Activated T-cell treated with anti-CD3 and anti-CD28 coated beads, Interleukin-2, amount 50 U/mL, for 72 hours (primary cell): ENCODE results near the gene CHRNA7. TPM values are rescaled to one million over a fixed set of nuclear protein-coding genes. Genes with fewer than 3 reads are reported as not detected.

Experiments
- ATAC-seq, 2 donors: fragments of 150-1000 bp; cut with Tn5 transposase; replicated peaks in 1 of 2; 2 replicates each; pipeline ENCODE4 v1.10.0; 2021; ENCODE audit warnings: moderate library complexity in 2 of 2, mild to moderate bottlenecking in 1 of 2
- DNase-seq, 2 donors: peaks; one replicate each; pipeline ENCODE4 v3.0.0; 2021 to 2022; ENCODE audit warnings: mixed read lengths in 1 of 2
- H3K27ac Mint-ChIP-seq: one replicate; pipeline ENCODE4 v1.8.0; 2022; ENCODE audit warnings: mild to moderate bottlenecking, moderate library complexity, mixed read lengths
- H3K27me3 Mint-ChIP-seq: one replicate; pipeline ENCODE4 v1.8.0; 2022; ENCODE audit warnings: low read depth, mixed read lengths
- H3K36me3 Mint-ChIP-seq, 2 donors: one replicate each; pipeline ENCODE4 v1.8.0; 2022; ENCODE audit warnings: mixed read lengths in 2 of 2, mild to moderate bottlenecking in 1 of 2; ENCODE audit not compliant: insufficient read depth in 2 of 2
- H3K4me1 Mint-ChIP-seq: one replicate; pipeline ENCODE4 v1.8.0; 2022; ENCODE audit warnings: low read depth, mixed read lengths
- H3K4me3 Mint-ChIP-seq, 2 donors: one replicate each; pipeline ENCODE4 v1.8.0; 2022; ENCODE audit warnings: mild to moderate bottlenecking in 2 of 2, mixed read lengths in 2 of 2, moderate library complexity in 2 of 2
- H3K9me3 Mint-ChIP-seq, 2 donors: one replicate each; pipeline ENCODE4 v1.8.0; 2022; ENCODE audit warnings: mixed read lengths in 2 of 2
- total RNA-seq, 2 donors: library from RNA; stranded (reverse); gene quantifications; one replicate each; pipeline ENCODE4 v1.2.3, GENCODE V29; 2022

Gene CHRNA7
- total RNA-seq, 2 donors from 2014 or later, result 0.46 to 0.51 TPM

DNA sequence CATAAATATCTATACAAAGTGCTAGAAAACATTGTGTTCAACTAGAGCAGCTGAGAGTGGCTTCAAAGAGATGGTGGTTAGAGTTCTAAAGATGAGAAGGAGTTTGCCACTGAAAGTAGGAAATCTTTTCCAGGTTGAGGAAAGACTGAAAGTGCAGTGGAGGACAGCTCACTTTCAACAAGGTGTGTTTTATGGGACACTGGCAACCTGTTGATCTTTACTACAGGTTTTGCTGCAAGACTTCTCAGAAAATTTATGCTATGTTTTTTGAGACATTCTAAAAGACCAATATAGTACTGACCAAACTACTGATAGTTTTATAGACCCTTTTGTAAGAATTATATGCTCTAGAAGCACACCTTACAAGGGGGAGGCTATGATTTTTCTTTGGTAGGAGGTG, 3.8 kb downstream of the CHRNA7 start:
- H3K9me3 Mint-ChIP-seq, result no peaks in the 10 kb centered on the region
- H3K36me3 Mint-ChIP-seq, result no peaks in the 10 kb centered on the region
- H3K4me1 Mint-ChIP-seq, result peaks cover 9% of the 10 kb centered on the region
- ATAC-seq (no peak), DNase-seq (no peak)
- no peak overlapping the region for H3K27ac Mint-ChIP-seq
- no peak overlapping the region for H3K4me3 Mint-ChIP-seq
- peaks cover 57% of the 10 kb centered on the region for H3K27me3 Mint-ChIP-seq

DNA sequence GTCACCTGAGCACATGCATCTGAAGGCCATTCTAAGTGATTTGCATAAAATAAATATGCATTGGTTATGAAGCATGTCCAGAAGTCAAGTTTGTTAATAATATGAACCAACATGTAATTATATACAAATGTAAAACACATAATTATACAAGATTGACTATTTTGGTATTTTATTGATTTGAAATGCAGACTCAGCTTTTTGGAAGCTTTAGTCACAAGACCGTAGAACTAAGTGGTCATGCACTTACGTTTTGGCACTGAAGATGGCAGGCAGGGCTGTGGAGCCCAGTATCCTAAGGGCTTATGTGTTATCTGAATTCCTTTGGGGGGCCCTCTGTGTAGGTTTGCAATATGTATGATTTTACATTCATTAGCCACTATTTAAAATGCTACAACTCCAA, 5.0 kb downstream of the CHRNA7 start:
- Mint-ChIP-seq H3K9me3 (no peaks in the 10 kb centered on the region), H3K27ac (no peak overlapping the region), H3K4me3 (no peak overlapping the region), H3K36me3 (no peaks in the 10 kb centered on the region), H3K27me3 (peaks cover 60% of the 10 kb centered on the region), H3K4me1 (no peaks in the 10 kb centered on the region)
- DNase-seq (no peak), ATAC-seq (no peak)

DNA sequence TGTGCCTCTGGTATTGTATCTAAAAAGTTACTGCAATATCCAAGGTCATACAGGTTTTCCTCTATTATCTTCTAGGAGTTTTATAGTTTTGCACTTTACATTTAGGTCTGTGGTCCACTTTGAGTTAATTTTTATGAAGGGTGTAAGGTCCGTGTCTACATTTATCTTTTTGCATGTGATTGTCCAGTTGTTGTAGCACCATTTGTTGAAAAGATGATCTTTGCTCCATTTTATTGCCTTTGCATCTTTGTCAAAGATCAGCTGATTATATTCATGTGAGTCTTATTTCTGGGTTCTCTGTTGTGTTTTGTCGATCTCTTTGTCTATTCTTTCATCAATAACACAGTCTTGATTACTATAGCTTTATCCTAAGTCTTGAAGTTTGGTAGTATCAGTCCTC, 6.7 kb downstream of the CHRNA7 start:
- H3K4me1 Mint-ChIP-seq, result no peaks in the 10 kb centered on the region
- no peaks in the 10 kb centered on the region for H3K9me3 Mint-ChIP-seq
- ATAC-seq (no peak), DNase-seq (no peak)
- H3K27me3 Mint-ChIP-seq, result peaks cover 64% of the 10 kb centered on the region
- H3K4me3 Mint-ChIP-seq, result no peak overlapping the region
- no peak overlapping the region for H3K27ac Mint-ChIP-seq
- no peaks in the 10 kb centered on the region for H3K36me3 Mint-ChIP-seq

DNA sequence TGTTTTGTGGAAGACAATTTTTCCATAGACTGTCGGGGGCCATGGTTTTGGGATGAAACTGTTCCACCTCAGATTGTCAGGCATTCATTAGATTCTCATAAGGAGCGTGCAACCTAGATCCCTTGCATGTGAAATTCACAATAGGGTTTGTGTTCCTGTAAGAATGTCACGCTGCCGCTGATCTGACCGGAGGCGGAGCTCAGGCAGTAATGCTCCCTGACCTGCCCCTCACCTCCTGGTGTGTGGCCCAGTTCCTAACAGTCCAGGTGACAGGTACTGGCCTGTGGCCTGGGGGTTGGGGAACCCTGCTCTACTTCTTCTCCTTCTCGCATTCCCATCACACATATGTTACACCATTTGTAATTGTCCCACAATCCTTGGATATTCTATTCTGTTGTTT, 11.0 kb downstream of the CHRNA7 start:
- Mint-ChIP-seq H3K4me3 (no peak overlapping the region), H3K36me3 (no peaks in the 10 kb centered on the region), H3K27me3 (peaks cover 52% of the 10 kb centered on the region), H3K4me1 (no peaks in the 10 kb centered on the region), H3K27ac (no peak overlapping the region), H3K9me3 (no peaks in the 10 kb centered on the region)
- DNase-seq (no peak), ATAC-seq (no peak)

DNA sequence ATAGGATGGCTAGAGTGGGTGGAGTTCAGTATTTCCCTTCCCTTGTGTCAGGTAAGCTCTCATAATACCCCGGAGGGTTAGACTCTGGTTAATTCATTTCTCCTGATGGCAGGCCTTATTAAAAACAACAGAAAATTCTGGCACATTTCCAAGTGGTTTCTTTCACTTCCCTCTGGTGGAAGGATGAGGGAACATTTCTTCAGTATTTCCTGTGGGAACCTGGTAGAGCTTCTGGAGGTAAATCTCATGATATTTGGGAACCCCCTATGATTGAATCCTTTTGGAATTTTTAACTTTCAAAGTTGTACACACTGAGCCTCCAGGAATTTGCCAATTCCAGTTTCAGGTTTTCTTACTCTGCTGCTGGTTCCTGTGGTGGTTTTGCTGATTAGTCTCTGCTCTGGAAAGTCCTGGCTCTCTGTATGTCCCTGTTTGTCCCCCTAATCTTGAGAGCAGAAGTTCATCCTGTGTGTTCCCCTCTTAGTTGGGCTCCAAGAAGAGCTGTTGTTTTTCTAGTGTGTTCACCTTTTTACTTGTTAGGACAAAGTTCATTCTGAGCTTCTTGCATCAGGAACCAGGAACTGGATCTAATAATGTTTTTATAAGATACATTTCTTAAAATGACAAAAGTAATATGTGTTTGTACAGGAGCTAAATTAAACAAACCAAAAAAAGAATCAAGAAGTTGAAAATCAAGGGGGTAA, 12.1 kb downstream of the CHRNA7 start:
- H3K4me1 Mint-ChIP-seq, result no peaks in the 10 kb centered on the region

DNA sequence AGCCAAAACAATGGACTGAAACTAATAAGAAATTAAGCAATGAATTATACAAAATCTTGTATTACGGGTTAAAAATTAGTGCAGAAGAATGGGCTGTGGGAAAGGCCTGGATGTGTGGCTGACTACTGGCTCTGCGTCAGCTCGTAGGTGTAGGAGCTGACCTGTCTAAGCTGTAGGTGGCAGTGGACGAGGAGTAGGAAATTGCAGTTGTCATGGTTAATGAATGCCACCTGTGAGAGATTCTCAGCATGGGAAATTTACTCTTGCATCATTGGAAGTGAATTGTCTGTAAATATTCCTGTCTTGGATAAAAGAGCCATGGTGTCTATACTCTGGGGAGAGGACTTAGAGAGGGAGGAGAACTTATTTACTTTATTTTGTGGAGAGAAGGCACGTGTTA, 23.4 kb downstream of the CHRNA7 start:
- Mint-ChIP-seq H3K27me3 (no peaks in the 10 kb centered on the region), H3K27ac (peak overlapping the region; percentile 60), H3K9me3 (no peaks in the 10 kb centered on the region), H3K4me3 (no peak overlapping the region), H3K4me1 (no peaks in the 10 kb centered on the region), H3K36me3 (no peaks in the 10 kb centered on the region)
- DNase-seq (no peak), ATAC-seq (no peak)

More for the DNA sequence above, 12.1 kb downstream of the CHRNA7 start:
- no peak overlapping the region for H3K27ac Mint-ChIP-seq
- no peak for ATAC-seq
- H3K9me3 Mint-ChIP-seq, result no peaks in the 10 kb centered on the region
- H3K4me3 Mint-ChIP-seq, result no peak overlapping the region
- DNase-seq, result no peak
- no peaks in the 10 kb centered on the region for H3K36me3 Mint-ChIP-seq
- H3K27me3 Mint-ChIP-seq, result peaks cover 46% of the 10 kb centered on the region

DNA sequence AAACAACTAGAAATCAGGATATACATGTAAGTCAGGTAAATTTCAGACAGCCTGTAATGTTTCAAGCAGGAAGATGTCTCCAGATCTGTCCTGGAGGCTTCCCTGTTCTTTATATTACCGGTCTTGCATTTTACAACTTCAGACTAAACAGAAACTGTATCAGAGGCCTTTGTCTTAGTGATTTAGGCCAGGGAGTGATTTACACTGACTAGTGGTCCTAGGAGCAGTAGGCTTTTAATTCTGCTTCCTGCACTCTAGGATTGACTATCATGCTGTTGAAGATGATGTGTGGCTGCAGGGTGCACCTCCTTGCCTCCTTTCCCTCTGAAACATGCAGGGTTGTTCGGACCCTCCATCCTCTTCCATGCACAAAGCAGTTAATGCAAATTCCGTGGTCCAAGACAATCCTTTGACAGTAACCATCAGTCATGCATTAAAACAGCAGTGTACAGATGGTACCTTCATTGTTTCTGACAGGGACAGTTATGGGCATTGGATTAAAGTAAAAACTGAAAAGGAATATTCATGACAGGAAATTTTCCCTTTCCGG, 27.6 kb downstream of the CHRNA7 start:
- no peaks in the 10 kb centered on the region for H3K36me3 Mint-ChIP-seq
- peaks cover 4% of the 10 kb centered on the region for H3K27me3 Mint-ChIP-seq
- ATAC-seq (no peak), DNase-seq (no peak)
- H3K4me3 Mint-ChIP-seq, result no peak overlapping the region
- no peaks in the 10 kb centered on the region for H3K9me3 Mint-ChIP-seq
- H3K27ac Mint-ChIP-seq, result no peak overlapping the region
- no peaks in the 10 kb centered on the region for H3K4me1 Mint-ChIP-seq

DNA sequence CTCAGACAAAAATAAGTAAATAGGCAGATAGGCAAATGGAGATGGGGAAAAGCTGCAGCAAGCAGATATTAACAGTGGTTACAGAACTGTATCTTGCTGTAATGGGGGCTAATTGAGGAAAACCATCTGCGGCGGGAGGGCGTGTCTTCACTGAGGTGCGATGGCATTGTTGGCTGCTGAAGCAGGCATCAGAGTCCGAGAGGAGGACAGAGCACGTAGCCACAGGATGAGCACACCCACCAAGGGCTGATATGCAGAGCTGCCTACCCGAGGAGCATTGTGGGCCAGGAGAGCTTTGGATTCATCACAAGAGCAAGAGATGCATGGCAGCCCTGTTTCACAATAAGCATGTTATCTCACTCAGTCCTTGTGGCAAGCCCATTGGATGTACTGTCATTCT, 30.4 kb downstream of the CHRNA7 start:
- Mint-ChIP-seq H3K36me3 (no peaks in the 10 kb centered on the region), H3K4me3 (no peak overlapping the region), H3K9me3 (no peaks in the 10 kb centered on the region), H3K27me3 (peaks cover 4% of the 10 kb centered on the region), H3K27ac (no peak overlapping the region), H3K4me1 (no peaks in the 10 kb centered on the region)
- ATAC-seq (no peak), DNase-seq (no peak)

DNA sequence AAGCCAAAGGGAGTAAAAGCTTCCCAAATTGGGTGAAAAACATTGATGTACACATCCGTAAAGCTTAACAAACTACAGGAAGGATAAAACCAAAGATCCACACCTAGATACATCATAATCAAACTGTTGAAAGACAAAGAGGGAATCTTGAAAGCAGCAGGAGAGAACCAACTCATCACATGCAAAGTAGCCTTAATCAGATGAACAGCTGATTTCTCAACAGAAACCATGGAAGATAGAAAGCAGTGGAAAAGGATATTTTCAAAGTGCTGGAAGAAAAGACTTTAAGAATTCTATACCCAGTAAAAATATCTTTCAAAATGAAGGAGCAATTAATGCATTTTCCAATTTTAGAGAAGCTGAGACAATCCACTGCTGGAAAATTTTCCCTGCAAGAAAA, 36.8 kb downstream of the CHRNA7 start:
- Mint-ChIP-seq H3K4me1 (no peaks in the 10 kb centered on the region), H3K27ac (no peak overlapping the region), H3K36me3 (peaks cover 7 to 11% of the 10 kb centered on the region in 2 donors), H3K4me3 (no peak overlapping the region), H3K27me3 (peaks cover 7% of the 10 kb centered on the region), H3K9me3 (peaks cover 9 to 16% of the 10 kb centered on the region in 2 donors)
- ATAC-seq (no peak), DNase-seq (no peak)

DNA sequence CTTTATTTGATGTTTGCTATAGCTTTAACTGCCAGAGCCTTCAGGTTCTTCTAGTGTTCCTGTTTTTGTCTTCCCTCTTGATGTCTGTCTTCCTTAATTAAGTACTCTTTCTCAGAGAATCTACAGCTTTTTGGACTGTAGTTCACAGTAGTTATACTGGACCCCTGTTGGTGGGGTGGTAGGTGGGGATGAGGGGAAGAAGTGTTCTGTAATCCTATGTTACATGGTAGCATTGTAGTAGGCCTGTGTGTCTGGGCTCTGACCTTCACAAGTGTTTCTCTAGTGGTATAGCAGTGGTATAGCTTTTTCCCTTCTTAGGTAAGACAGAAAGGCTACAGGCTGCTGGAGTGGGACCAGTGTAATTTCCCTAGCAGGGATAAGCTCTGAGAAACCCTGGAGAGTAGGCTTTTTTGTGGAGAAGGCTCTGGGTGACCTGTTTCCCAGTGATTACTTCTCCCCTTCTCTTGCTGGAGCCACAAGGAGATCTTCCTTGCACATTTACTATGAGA, 59.6 kb downstream of the CHRNA7 start:
- Mint-ChIP-seq H3K27ac (no peak overlapping the region), H3K36me3 (no peaks in the 10 kb centered on the region), H3K4me3 (no peak overlapping the region), H3K4me1 (no peaks in the 10 kb centered on the region), H3K27me3 (no peaks in the 10 kb centered on the region), H3K9me3 (peaks cover 0 to 2% of the 10 kb centered on the region in 2 donors)
- no peak for ATAC-seq
- no peak for DNase-seq

DNA sequence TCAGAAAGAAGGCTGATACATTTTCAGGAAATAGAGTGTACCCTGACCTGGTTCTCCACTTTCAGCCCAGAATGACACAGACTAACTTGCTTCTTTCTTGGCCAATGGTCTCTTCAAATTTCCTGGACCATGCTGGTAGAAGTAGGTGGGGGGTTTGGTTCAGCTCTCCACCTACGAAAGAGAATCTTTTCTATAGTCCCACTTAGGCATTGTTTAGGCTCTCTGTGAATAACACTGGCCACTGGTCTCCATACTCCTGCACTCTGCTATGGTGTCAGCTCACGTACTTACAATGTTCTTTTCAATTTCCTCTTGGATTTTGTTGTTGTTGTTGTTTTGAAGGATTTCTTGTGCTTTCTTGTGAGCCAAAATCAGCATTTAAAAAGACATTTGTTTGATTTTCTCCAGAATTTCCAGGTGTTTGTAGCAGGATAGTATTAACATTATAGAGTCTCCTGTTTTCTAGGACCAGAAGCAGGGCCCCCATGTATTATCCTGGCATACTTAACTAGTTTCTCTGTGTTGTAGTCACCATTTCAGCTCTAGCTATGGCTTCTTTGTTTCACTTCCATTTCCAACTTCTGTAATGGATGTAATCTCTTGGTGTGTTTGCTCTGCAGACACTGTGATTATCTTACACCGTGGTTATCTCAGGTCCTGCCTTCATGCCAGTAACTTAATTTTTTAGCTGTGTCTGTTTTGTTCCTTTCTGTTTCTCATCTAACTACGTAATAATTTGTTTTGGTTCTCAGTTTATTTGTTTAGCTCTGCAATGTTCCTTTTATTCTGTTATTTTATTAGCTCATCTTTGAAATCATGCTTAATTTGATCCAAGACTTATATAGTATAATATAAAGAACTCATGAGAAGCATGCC, 61.4 kb downstream of the CHRNA7 start:
- no peaks in the 10 kb centered on the region for H3K36me3 Mint-ChIP-seq
- DNase-seq (no peak), ATAC-seq (no peak)
- H3K4me3 Mint-ChIP-seq, result no peak overlapping the region
- H3K4me1 Mint-ChIP-seq, result no peaks in the 10 kb centered on the region
- H3K27ac Mint-ChIP-seq, result no peak overlapping the region
- peaks cover 0 to 2% of the 10 kb centered on the region in 2 donors for H3K9me3 Mint-ChIP-seq
- H3K27me3 Mint-ChIP-seq, result no peaks in the 10 kb centered on the region

DNA sequence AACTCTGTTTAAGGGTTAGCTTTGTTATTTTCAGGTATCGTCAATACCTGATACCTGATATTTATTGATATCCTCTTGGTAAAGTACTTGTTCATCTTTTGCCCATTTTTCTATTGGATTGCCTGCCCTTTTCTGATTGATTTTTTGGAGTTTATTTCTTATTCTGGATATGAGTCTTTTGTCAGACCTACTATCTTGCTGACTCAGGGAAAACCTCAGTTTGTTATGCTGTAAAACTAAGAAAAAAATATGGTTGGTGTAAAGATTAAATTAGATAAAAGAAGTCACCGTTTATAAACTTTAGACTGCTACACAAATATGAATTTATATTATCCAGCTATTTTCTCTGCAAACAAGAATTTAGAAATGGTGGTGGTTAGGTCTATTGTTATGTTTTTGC, 65.9 kb downstream of the CHRNA7 start:
- Mint-ChIP-seq H3K4me1 (no peaks in the 10 kb centered on the region), H3K36me3 (no peaks in the 10 kb centered on the region), H3K27ac (no peak overlapping the region), H3K27me3 (no peaks in the 10 kb centered on the region), H3K9me3 (no peaks in the 10 kb centered on the region), H3K4me3 (no peak overlapping the region)
- ATAC-seq (no peak), DNase-seq (no peak)

DNA sequence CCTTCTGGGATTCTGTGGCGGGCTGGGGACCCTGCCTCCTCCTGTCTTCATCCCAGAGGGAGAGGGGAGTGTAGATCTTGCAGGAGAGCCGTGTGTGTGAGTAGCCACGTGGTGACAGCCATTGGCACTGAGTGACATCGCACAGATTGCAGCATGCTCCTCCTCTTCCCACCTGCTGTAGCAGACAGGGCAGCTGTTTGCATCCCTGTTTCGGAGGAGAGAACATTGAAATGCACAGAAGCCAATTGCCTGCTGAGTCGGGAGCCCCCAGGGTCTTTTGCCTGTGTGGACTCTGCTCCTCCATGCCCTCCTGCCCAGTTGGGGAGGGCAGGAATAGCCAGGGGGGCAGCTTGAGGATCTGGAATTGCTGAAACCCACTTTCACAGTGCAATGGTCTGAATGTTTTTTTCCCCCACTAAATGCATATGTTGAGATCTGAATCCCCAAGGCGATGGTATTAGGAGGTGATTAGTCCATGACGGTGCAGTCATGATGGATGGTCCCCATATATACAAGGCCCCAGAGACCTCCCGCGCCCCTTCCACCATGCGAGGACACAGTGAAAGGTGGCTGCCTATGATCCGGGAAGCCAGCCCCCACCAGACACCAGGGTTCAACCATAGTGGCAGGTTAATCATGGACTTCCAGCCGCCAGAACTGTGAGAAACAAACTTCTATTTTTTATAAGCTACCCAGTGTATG, 66.8 kb downstream of the CHRNA7 start:
- DNase-seq (no peak), ATAC-seq (no peak)
- Mint-ChIP-seq H3K4me1 (no peaks in the 10 kb centered on the region), H3K9me3 (no peaks in the 10 kb centered on the region), H3K4me3 (no peak overlapping the region), H3K36me3 (no peaks in the 10 kb centered on the region), H3K27me3 (no peaks in the 10 kb centered on the region), H3K27ac (no peak overlapping the region)
